H9 (cell line): ENCODE measurements around the gene B3GNT9. TPM values are rescaled to one million over a fixed set of nuclear protein-coding genes. Genes with fewer than 3 reads are reported as not detected.

ENCODE experiments used
- DNase-seq: peaks from one replicate; pipeline ENCODE4 v3.0.0-alpha.2; 2017
- H2AFZ ChIP-seq: one replicate; pipeline ENCODE4 v1.6.1; 2013; ENCODE audit warnings: mild to moderate bottlenecking, low read length, control low read depth, moderate library complexity
- H2AK5ac ChIP-seq: 2 replicates; pipeline ENCODE4 v1.6.1; 2013; ENCODE audit warnings: low read length, control low read depth, mixed read lengths; ENCODE audit not compliant: insufficient read length
- H2BK120ac ChIP-seq: one replicate; pipeline ENCODE4 v1.6.1; 2013; ENCODE audit warnings: low read depth, mild to moderate bottlenecking, low read length, control low read depth, inconsistent platforms; ENCODE audit not compliant: poor library complexity, severe bottlenecking
- H2BK12ac ChIP-seq: 2 replicates; pipeline ENCODE4 v1.6.1; 2013; ENCODE audit warnings: low read length, control low read depth, mixed read lengths, low read depth; ENCODE audit not compliant: insufficient read length
- H2BK15ac ChIP-seq: 2 replicates; pipeline ENCODE4 v1.6.1; 2013; ENCODE audit warnings: low read depth, low read length, control low read depth
- H2BK20ac ChIP-seq: one replicate; pipeline ENCODE4 v1.6.1; 2013; ENCODE audit warnings: low read depth, mild to moderate bottlenecking, low read length, control low read depth, inconsistent platforms; ENCODE audit not compliant: poor library complexity, severe bottlenecking
- H2BK5ac ChIP-seq: 2 replicates; pipeline ENCODE4 v1.6.1; 2013; ENCODE audit warnings: low read length, control low read depth, mixed read lengths; ENCODE audit not compliant: insufficient read length
- H3K14ac ChIP-seq: 2 replicates; pipeline ENCODE4 v1.6.1; 2013; ENCODE audit warnings: low read length, control low read depth; ENCODE audit not compliant: insufficient read depth
- H3K18ac ChIP-seq: 2 replicates; pipeline ENCODE4 v1.6.1; 2013; ENCODE audit warnings: low read depth, mild to moderate bottlenecking, mixed read lengths, low read length, control low read depth; ENCODE audit not compliant: insufficient read length
- H3K23ac ChIP-seq: 2 replicates; pipeline ENCODE4 v1.6.1; 2013; ENCODE audit warnings: low read length, control low read depth, mixed read lengths, low read depth; ENCODE audit not compliant: insufficient read length
- H3K23me2 ChIP-seq: 2 replicates; pipeline ENCODE4 v1.6.1; 2013; ENCODE audit warnings: low read depth, mild to moderate bottlenecking, mixed read lengths, low read length, control low read depth; ENCODE audit not compliant: insufficient read length, poor library complexity, severe bottlenecking
- H3K27ac ChIP-seq: 2 replicates; pipeline ENCODE4 v1.5.1; 2013; ENCODE audit warnings: low read length, control low read depth, mixed read lengths, low read depth; ENCODE audit not compliant: insufficient read length
- H3K27me3 ChIP-seq: 2 replicates; pipeline ENCODE4 v1.6.1; 2013; ENCODE audit warnings: low read length, control low read depth, inconsistent platforms; ENCODE audit not compliant: insufficient read depth
- H3K4ac ChIP-seq: 2 replicates; pipeline ENCODE4 v1.6.1; 2013; ENCODE audit warnings: low read depth, mild to moderate bottlenecking, control low read depth, inconsistent platforms, low read length, moderate library complexity
- H3K4me1 ChIP-seq: 2 replicates; pipeline ENCODE4 v1.6.1; 2013; ENCODE audit warnings: low read length, control low read depth, inconsistent platforms; ENCODE audit not compliant: insufficient read depth
- H3K4me2 ChIP-seq: 2 replicates; pipeline ENCODE4 v1.6.1; 2013; ENCODE audit warnings: low read length, control low read depth, mixed read lengths; ENCODE audit not compliant: insufficient read length, insufficient read depth
- H3K56ac ChIP-seq: 2 replicates; pipeline ENCODE4 v1.6.1; 2013; ENCODE audit warnings: low read depth, mild to moderate bottlenecking, mixed read lengths, low read length, control low read depth; ENCODE audit not compliant: insufficient read length
- H3K79me1 ChIP-seq: 2 replicates; pipeline ENCODE4 v1.6.1; 2013; ENCODE audit warnings: low read depth, mild to moderate bottlenecking, moderate library complexity, low read length, control low read depth, inconsistent platforms; ENCODE audit not compliant: insufficient read depth, poor library complexity, severe bottlenecking
- H3K79me2 ChIP-seq: 2 replicates; pipeline ENCODE4 v1.6.1; 2013; ENCODE audit warnings: low read length, control low read depth, inconsistent platforms; ENCODE audit not compliant: insufficient read depth
- H3K9ac ChIP-seq: 2 replicates; pipeline ENCODE4 v1.6.1; 2013; ENCODE audit warnings: low read length, control low read depth, mixed read lengths; ENCODE audit not compliant: insufficient read length; ENCODE audit errors: extremely low read depth
- H3K9me3 ChIP-seq: one replicate; pipeline ENCODE4 v1.6.1; 2013; ENCODE audit warnings: low read depth, low read length, inconsistent platforms; ENCODE audit not compliant: control insufficient read depth
- H3T11ph ChIP-seq: one replicate; pipeline ENCODE4 v1.6.1; 2013; ENCODE audit warnings: mild to moderate bottlenecking, low read length, control low read depth, inconsistent platforms
- H4K20me1 ChIP-seq: one replicate; pipeline ENCODE4 v1.6.1; 2013; ENCODE audit not compliant: control insufficient read depth, insufficient read length, insufficient read depth
- H4K5ac ChIP-seq: 2 replicates; pipeline ENCODE4 v1.6.1; 2013; ENCODE audit warnings: low read depth, mild to moderate bottlenecking, mixed read lengths, low read length, control low read depth; ENCODE audit not compliant: insufficient read length
- H4K8ac ChIP-seq: replicated peaks from 2 replicates; pipeline ENCODE4 v1.6.1; 2013; ENCODE audit warnings: low read length, control low read depth, mixed read lengths, low read depth; ENCODE audit not compliant: insufficient read length
- H4K91ac ChIP-seq: 2 replicates; pipeline ENCODE4 v1.6.1; 2013; ENCODE audit warnings: low read depth, mild to moderate bottlenecking, moderate library complexity, mixed read lengths, low read length, control low read depth; ENCODE audit not compliant: insufficient read length
- H3K27ac Mint-ChIP-seq, 3 experiments: 2 replicates in 2 of 3; 3 replicates in 1 of 3; pipeline ENCODE4 v1.8.0; 2020 to 2021; ENCODE audit warnings: mixed read lengths in 3 of 3, mild to moderate bottlenecking in 1 of 3, moderate library complexity in 1 of 3
- H3K27me3 Mint-ChIP-seq: 2 replicates; pipeline ENCODE4 v1.8.0; 2021; ENCODE audit warnings: low read depth, mild to moderate bottlenecking, moderate library complexity, mixed read lengths
- H3K36me3 Mint-ChIP-seq, 3 experiments: 2 replicates in 2 of 3; 3 replicates in 1 of 3; pipeline ENCODE4 v1.8.0; 2020 to 2021; ENCODE audit warnings: low read depth in 3 of 3, mixed read lengths in 3 of 3; ENCODE audit not compliant: insufficient read depth in 1 of 3
- H3K4me1 Mint-ChIP-seq, 2 experiments: 2 replicates each; pipeline ENCODE4 v1.8.0; 2020; ENCODE audit warnings: mixed read lengths in 2 of 2
- H3K4me3 Mint-ChIP-seq, 2 experiments: 2 replicates in 1 of 2; 3 replicates in 1 of 2; pipeline ENCODE4 v1.8.0; 2020 to 2021; ENCODE audit warnings: mild to moderate bottlenecking in 2 of 2, mixed read lengths in 2 of 2, moderate library complexity in 1 of 2
- H3K9me3 Mint-ChIP-seq, 2 experiments: 2 replicates in 1 of 2; 3 replicates in 1 of 2; pipeline ENCODE4 v1.8.0; 2020; ENCODE audit warnings: mild to moderate bottlenecking in 2 of 2, mixed read lengths in 2 of 2, moderate library complexity in 1 of 2
- CTCF ChIP-seq: fragments of 200-600 bp; sonication (generic); conservative IDR thresholded peaks from 3 replicates; pipeline ENCODE4 v1.8.0; 2021; ENCODE audit warnings: antibody characterized with exemption, mild to moderate bottlenecking
- WGBS: extraction: QIAGEN DNeasy Blood & Tissue Kit; methylation state at CpG from one replicate; pipeline ENCODE4 v1.1.7; 2013; ENCODE audit warnings: missing lambda C conversion rate, low lambda C conversion rate, mixed read lengths; ENCODE audit not compliant: insufficient read length; ENCODE audit errors: extremely low coverage; 5-methylcytosine and 5-hydroxymethylcytosine counted together
- total RNA-seq: library from RNA; stranded (reverse); gene quantifications from 2 replicates; pipeline ENCODE4 v1.2.1, GENCODE V29; 2021

The B3GNT9 gene
- total RNA-seq, 1 experiment from 2014 or later: 11.2 TPM

- no peaks in the 10 kb centered on the region for H3K79me1 ChIP-seq
- no peak overlapping the region for H3K27ac ChIP-seq
- no peak overlapping the region for H2BK5ac ChIP-seq
- no peak overlapping the region for H3K23ac ChIP-seq
- H4K5ac ChIP-seq: no peak overlapping the region
- no peak overlapping the region for H2AFZ ChIP-seq
- no peak; the same call in 2 of the 3 replicates for TF ChIP-seq CTCF
- no peak overlapping the region for H3K9ac ChIP-seq
- H4K8ac ChIP-seq: no peak overlapping the region
- H3K18ac ChIP-seq: no peak overlapping the region
- Mint-ChIP-seq H3K4me3 (peak overlapping the region; percentile 52 to 64; a peak in 4 of 5 replicates), H3K4me1 (peaks cover 10 to 14% of the 10 kb centered on the region in 2 experiments), H3K9me3 (peaks cover 0 to 5% of the 10 kb centered on the region in 2 experiments; a peak in 3 of 5 replicates), H3K27me3 (peaks cover 36% of the 10 kb centered on the region), H3K36me3 (peaks cover 10 to 44% (median 44%) of the 10 kb centered on the region in 3 experiments), H3K27ac (no peak overlapping the region)
- peak overlapping the region; percentile 65 for H3K4me2 ChIP-seq
- no peak overlapping the region for H2BK15ac ChIP-seq
- no peak overlapping the region for H3K56ac ChIP-seq
- H2BK12ac ChIP-seq: no peak overlapping the region
- peak; percentile 65 for DNase-seq
- WGBS: no CpG with 5 or more reads among the region's 77 CpGs
- peaks cover 22% of the 10 kb centered on the region for H3K27me3 ChIP-seq
- no peak overlapping the region for H2AK5ac ChIP-seq
- H2BK20ac ChIP-seq: no peak overlapping the region
- peaks cover 7% of the 10 kb centered on the region for H3K23me2 ChIP-seq
- H2BK120ac ChIP-seq: no peak overlapping the region
- H3K79me2 ChIP-seq: no peaks in the 10 kb centered on the region
- no peak overlapping the region for H3K4ac ChIP-seq
- no peaks in the 10 kb centered on the region for H3K9me3 ChIP-seq
- no peak overlapping the region for H4K91ac ChIP-seq
- no peak overlapping the region for H3K14ac ChIP-seq
- no peaks in the 10 kb centered on the region for H3K4me1 ChIP-seq
- H3T11ph ChIP-seq: no peak overlapping the region
- H4K20me1 ChIP-seq: no peaks in the 10 kb centered on the region
Observed at GRCh38 chr16:67149276-67150046, 1.3 kb downstream of the B3GNT9 start.
